ENCODE data around the gene MOK.

DNA sequence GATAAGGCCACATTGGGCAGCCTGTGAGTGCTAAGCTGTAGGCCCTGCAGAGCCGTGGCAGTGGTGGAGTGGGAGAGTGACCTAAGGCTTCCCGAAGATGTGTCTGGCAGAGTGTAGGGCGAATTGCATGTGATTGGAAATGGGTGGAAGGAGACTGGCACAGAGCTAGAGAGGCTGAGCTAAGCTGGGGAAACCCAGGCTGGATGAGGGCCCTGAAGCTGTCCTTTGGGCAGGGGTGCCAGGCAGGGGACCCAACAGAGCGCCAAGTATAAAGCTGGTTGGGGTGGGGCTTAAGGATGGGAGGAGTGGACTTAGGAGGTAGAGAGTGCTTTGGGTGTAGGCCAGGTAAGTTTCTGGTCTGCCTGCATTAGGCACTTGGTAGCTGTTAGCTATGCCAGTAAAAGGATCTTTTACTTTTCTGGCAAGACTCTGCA, 117.4 kb downstream of the MOK start:
- TF ChIP-seq POLR2AphosphoS5 (IDR thresholded peaks at IDR 0.05), result no peak
- TF ChIP-seq, protein P1, sequence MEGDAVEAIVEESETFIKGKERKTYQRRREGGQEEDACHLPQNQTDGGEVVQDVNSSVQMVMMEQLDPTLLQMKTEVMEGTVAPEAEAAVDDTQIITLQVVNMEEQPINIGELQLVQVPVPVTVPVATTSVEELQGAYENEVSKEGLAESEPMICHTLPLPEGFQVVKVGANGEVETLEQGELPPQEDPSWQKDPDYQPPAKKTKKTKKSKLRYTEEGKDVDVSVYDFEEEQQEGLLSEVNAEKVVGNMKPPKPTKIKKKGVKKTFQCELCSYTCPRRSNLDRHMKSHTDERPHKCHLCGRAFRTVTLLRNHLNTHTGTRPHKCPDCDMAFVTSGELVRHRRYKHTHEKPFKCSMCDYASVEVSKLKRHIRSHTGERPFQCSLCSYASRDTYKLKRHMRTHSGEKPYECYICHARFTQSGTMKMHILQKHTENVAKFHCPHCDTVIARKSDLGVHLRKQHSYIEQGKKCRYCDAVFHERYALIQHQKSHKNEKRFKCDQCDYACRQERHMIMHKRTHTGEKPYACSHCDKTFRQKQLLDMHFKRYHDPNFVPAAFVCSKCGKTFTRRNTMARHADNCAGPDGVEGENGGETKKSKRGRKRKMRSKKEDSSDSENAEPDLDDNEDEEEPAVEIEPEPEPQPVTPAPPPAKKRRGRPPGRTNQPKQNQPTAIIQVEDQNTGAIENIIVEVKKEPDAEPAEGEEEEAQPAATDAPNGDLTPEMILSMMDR (IDR thresholded peaks at IDR 0.05), result no peak
- no peak for TF ChIP-seq POLR2A (IDR thresholded peaks at IDR 0.05)
- no peak for TF ChIP-seq EP300 (IDR thresholded peaks at IDR 0.05; ENCODE audit: low read depth)
